Mucosa of descending colon (tissue), 3 donors: ENCODE data around the gene CTNND2. TPM values are rescaled to one million over a fixed set of nuclear protein-coding genes. Genes with fewer than 3 reads are reported as not detected.

Experiments used
- ATAC-seq: fragments of 200-7000 bp; cut with Tn5 transposase; one replicate; pipeline ENCODE4 v1.9.1; 2020; ENCODE audit warnings: mild to moderate bottlenecking, moderate library complexity
- DNase-seq, 3 donors: peaks; one replicate each; pipeline ENCODE4 v3.0.0-alpha.2; 2020
- H3K36me3 ChIP-seq: fragments of 200-600 bp; one replicate; pipeline ENCODE4 v1.8.0; 2021; ENCODE audit warnings: low read depth, mild to moderate bottlenecking
- H3K4me1 ChIP-seq: fragments of 200-600 bp; one replicate; pipeline ENCODE4 v1.8.0; 2021; ENCODE audit warnings: low read depth, mild to moderate bottlenecking
- H3K4me3 ChIP-seq: fragments of 200-600 bp; one replicate; pipeline ENCODE4 v1.8.0; 2021; ENCODE audit warnings: mild to moderate bottlenecking
- H3K9me3 ChIP-seq: fragments of 200-600 bp; one replicate; pipeline ENCODE4 v1.8.0; 2021; ENCODE audit warnings: mild to moderate bottlenecking
- intact Hi-C, 2 donors: fragments of 100-400 bp; cut with DNase I in 1 of 2; cut with micrococcal nuclease in 1 of 2; formaldehyde crosslinking; loops; one replicate each; pipeline versions ENCODE4 v1.11.0 to v1.11.1; 2022; cut with DNase I, micrococcal nuclease
- total RNA-seq, 3 donors: library from RNA; stranded (reverse); fragmentation: NEBNext Ultra II Directional in 2 of 3; extraction: Animal tissue kit (Norgen Biotek cat#: 25700) in 2 of 3; gene quantifications; one replicate each; pipeline versions ENCODE4 v1.2.1 to v1.2.4, GENCODE V29; 2021 to 2023
- TF ChIP-seq, protein P1 (sequence below): fragments of 200-600 bp; IDR thresholded peaks from one replicate; pipeline ENCODE4 v1.8.0; 2022; ENCODE audit warnings: antibody characterized with exemption, mild to moderate bottlenecking
- donor health status: DM: no; HTN: no; CAD: no; lungs with moderate emphysema.
- donor health status: DM: no; HTN: no; CAD: no.
- donor health status: DM: no; HTN: yes; CAD: no.

CTNND2 gene
- total RNA-seq, 3 donors from 2014 or later = 0.70 to 3.4 (median 0.81) TPM

DNA sequence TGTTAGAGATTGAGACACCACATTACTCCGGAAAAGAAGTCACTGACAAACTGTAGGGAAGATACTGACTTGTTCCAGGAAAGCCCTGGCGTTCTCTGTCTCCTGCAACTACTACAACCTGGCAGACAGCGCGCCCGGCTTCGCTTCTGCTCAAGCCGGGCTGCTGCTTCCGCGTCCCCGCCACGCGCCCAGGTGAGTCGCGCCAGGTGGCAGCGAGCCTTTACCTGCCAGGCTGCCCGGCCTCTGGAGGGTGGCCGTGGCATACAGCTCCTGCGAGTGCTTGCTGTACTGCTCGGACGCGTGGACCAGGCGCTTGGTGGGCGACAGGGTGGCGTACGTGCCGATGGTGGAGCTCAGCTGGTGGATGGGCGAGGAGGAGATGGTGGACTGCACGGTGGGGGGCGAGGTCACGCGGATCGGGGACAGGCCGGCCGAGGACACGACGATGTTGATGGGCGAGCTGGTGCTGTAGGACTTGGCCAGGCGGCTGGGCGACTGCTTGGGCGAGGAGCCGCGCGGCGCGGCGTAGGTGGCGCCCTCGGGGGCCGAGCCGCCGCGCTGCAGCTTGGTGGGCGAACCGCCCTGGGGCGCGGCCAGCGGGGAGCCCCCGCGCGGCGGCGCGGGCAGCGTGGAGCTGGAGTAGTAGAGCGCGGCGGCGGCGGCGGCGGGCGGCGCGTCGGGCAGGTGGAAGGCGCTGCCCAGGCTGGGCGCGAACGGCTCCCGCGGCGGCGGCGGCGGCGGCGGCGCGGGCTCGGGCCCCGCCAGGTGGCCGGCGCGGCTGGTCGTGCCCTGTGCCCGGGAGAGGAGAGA lies 519.6 kb downstream of the CTNND2 start:
- ATAC-seq (peak; percentile 62), DNase-seq (peak; percentile 10 to 46 (median 38))
- no peaks in the 10 kb centered on the region for H3K9me3 ChIP-seq
- H3K36me3 ChIP-seq = no peaks in the 10 kb centered on the region
- TF ChIP-seq, protein P1, sequence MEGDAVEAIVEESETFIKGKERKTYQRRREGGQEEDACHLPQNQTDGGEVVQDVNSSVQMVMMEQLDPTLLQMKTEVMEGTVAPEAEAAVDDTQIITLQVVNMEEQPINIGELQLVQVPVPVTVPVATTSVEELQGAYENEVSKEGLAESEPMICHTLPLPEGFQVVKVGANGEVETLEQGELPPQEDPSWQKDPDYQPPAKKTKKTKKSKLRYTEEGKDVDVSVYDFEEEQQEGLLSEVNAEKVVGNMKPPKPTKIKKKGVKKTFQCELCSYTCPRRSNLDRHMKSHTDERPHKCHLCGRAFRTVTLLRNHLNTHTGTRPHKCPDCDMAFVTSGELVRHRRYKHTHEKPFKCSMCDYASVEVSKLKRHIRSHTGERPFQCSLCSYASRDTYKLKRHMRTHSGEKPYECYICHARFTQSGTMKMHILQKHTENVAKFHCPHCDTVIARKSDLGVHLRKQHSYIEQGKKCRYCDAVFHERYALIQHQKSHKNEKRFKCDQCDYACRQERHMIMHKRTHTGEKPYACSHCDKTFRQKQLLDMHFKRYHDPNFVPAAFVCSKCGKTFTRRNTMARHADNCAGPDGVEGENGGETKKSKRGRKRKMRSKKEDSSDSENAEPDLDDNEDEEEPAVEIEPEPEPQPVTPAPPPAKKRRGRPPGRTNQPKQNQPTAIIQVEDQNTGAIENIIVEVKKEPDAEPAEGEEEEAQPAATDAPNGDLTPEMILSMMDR = no peak
- no peak overlapping the region for H3K4me3 ChIP-seq
- no peaks in the 10 kb centered on the region for H3K4me1 ChIP-seq
- intact Hi-C loops = no loop called here

DNA sequence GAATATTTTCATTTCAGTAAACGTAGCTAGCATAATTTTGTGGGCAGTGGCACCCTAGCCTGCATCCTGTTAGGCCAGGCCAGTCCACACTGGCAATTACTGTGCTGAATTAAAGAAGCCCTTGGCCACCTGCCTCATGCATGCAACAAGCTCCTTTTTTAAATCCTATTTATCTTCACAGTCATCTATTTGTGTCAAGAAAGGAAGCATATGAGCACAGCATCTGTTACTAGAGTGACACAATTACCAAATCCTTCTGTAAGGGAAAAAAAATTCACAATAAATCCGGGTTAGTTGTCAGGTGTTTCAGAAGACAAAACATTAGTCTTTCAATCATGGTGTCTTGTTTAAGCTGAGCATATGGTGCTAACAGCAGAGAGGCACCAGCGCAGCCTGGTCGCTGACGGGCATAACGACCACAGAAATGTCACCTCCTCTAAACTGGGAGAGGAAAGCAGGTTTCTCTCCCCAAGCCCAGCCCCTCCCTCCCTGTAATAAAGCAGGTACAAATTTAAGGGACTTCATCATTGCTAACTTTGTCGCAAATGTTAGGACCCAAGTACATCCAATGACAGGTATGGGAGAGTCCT lies 520.6 kb downstream of the CTNND2 start:
- ATAC-seq = no peak
- no peaks in the 10 kb centered on the region for H3K9me3 ChIP-seq
- intact Hi-C loops = no loop called here
- no peak overlapping the region for H3K4me3 ChIP-seq
- H3K4me1 ChIP-seq = no peaks in the 10 kb centered on the region
- no peaks in the 10 kb centered on the region for H3K36me3 ChIP-seq
- TF ChIP-seq, protein P1 = no peak
- no peak for DNase-seq

DNA sequence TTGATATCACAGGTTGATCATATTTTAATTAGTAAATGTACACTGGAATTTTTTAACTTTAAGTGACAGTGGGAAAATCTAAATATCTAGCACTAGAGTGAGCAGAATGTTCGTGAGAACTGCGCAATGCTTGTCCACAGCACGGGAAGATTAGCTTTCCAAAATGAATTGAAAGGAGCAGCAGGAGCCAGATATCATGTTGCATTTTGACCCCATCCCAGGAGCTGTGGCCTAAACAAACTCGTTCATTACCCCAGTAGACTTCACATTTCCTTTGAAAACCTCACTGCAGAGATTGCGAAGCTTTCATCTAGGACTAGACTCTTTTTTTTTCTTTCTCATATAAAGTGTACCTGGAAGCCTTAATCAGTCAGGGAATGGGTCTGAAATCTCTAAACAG lies 525.8 kb downstream of the CTNND2 start:
- no peaks in the 10 kb centered on the region for H3K36me3 ChIP-seq
- no peak overlapping the region for H3K4me3 ChIP-seq
- intact Hi-C loops = no loop called here
- H3K4me1 ChIP-seq = no peaks in the 10 kb centered on the region
- no peaks in the 10 kb centered on the region for H3K9me3 ChIP-seq
- ATAC-seq (no peak), DNase-seq (no peak)
- TF ChIP-seq, protein P1 = no peak

DNA sequence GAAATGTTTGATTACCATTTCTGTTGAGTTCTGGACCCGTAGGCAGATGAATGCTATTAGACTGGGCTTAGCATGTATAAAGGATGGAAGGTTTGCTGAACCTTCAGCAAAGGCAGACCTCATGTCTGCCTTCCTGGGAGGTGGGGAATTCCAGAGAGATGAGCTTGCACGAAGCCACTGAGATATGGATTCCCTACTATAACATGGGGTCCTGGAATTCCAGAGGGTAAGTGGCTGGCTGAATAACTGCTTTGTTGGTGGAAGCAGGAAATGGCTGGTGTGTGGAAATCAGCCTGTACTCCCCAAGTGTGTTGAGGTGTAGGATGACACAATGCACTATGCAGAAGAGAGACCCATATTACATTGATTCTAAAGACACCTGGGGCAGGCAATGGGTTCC lies 526.4 kb downstream of the CTNND2 start:
- DNase-seq (no peak), ATAC-seq (no peak)
- no peak overlapping the region for H3K4me3 ChIP-seq
- TF ChIP-seq, protein P1 = no peak
- H3K36me3 ChIP-seq = no peaks in the 10 kb centered on the region
- H3K4me1 ChIP-seq = no peaks in the 10 kb centered on the region
- H3K9me3 ChIP-seq = no peaks in the 10 kb centered on the region
- intact Hi-C loops = no loop called here

DNA sequence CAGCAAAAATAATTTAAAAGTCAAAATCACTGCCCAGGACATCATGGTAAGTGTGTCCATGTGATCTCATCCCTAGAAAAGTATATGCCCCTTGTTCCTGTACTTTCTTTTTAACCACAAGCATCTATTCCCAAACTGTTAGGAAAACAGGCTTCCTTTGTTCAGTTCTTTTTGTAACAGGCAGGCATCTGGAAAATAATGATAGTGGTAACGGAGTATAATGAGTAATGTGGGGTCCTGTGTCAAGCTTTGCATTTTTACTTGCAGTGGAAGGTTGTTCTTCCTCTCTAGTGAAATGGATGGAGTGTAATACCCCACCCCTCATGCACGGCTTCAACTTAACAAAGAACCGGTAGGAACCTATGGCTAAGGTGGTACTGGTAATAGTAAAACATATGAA lies 532.1 kb downstream of the CTNND2 start:
- H3K4me1 ChIP-seq = no peaks in the 10 kb centered on the region
- no peaks in the 10 kb centered on the region for H3K36me3 ChIP-seq
- intact Hi-C loops = no loop called here
- H3K9me3 ChIP-seq = no peaks in the 10 kb centered on the region
- TF ChIP-seq, protein P1 = no peak
- DNase-seq = no peak
- no peak for ATAC-seq
- no peak overlapping the region for H3K4me3 ChIP-seq
